Mesendoderm (in vitro differentiated cells): ENCODE results near the gene RALGAPB.

Experiments used
- DNase-seq: peaks from one replicate; pipeline ENCODE4 v3.0.0; 2013
- H2AK5ac ChIP-seq: 2 replicates; pipeline ENCODE4 v1.6.1; 2013; ENCODE audit warnings: low read length, inconsistent platforms
- H2BK120ac ChIP-seq: 2 replicates; pipeline ENCODE4 v1.6.1; 2013; ENCODE audit warnings: low read depth, mild to moderate bottlenecking, low read length, moderate library complexity, mixed read lengths
- H2BK15ac ChIP-seq: replicated peaks from 2 replicates; pipeline ENCODE4 v1.6.1; 2013; ENCODE audit warnings: low read depth, mild to moderate bottlenecking, moderate library complexity
- H2BK5ac ChIP-seq: 2 replicates; pipeline ENCODE4 v1.6.1; 2013; ENCODE audit warnings: low read length, inconsistent platforms
- H3K18ac ChIP-seq: 2 replicates; pipeline ENCODE4 v1.6.1; 2013; ENCODE audit warnings: mild to moderate bottlenecking, low read length, mixed read lengths
- H3K23ac ChIP-seq: one replicate; pipeline ENCODE4 v1.6.1; 2013; ENCODE audit warnings: low read length
- H3K27ac ChIP-seq: 2 replicates; pipeline ENCODE4 v1.5.1; 2013; ENCODE audit warnings: low read depth, mild to moderate bottlenecking, inconsistent platforms, low read length, moderate library complexity
- H3K27me3 ChIP-seq: 2 replicates; pipeline ENCODE4 v1.6.1; 2013; ENCODE audit warnings: low read length, control low read depth, mild to moderate bottlenecking, inconsistent platforms; ENCODE audit not compliant: insufficient read depth, poor library complexity
- H3K36me3 ChIP-seq: 2 replicates; pipeline ENCODE4 v1.6.1; 2013; ENCODE audit warnings: low read length, inconsistent platforms; ENCODE audit not compliant: control insufficient read depth, insufficient read depth
- H3K4ac ChIP-seq: one replicate; pipeline ENCODE4 v1.6.1; 2013; ENCODE audit warnings: low read depth, mild to moderate bottlenecking, low read length, moderate library complexity
- H3K4me1 ChIP-seq: 2 replicates; pipeline ENCODE4 v1.6.1; 2013; ENCODE audit warnings: low read depth, low read length, inconsistent platforms; ENCODE audit not compliant: control insufficient read depth
- H3K4me2 ChIP-seq: 2 replicates; pipeline ENCODE4 v1.6.1; 2013; ENCODE audit warnings: low read length
- H3K4me3 ChIP-seq: 2 replicates; pipeline ENCODE4 v1.5.1; 2013; ENCODE audit warnings: mild to moderate bottlenecking, low read length
- H3K56ac ChIP-seq: one replicate; pipeline ENCODE4 v1.6.1; 2013; ENCODE audit warnings: low read length
- H3K79me1 ChIP-seq: 2 replicates; pipeline ENCODE4 v1.6.1; 2013; ENCODE audit warnings: low read length, inconsistent platforms
- H3K79me2 ChIP-seq: 2 replicates; pipeline ENCODE4 v1.6.1; 2013; ENCODE audit warnings: mild to moderate bottlenecking, low read length; ENCODE audit not compliant: control insufficient read depth, insufficient read depth
- H3K9ac ChIP-seq: 2 replicates; pipeline ENCODE4 v1.6.1; 2013; ENCODE audit warnings: low read length, inconsistent platforms
- H4K5ac ChIP-seq: one replicate; pipeline ENCODE4 v1.6.1; 2013; ENCODE audit warnings: low read length
- H4K8ac ChIP-seq: one replicate; pipeline ENCODE4 v1.6.1; 2013; ENCODE audit warnings: low read depth, mild to moderate bottlenecking, control low read depth, low read length, moderate library complexity
- WGBS: extraction: QIAGEN DNeasy Blood & Tissue Kit; methylation state at CpG from one replicate; pipeline ENCODE4 v1.1.7; 2013; ENCODE audit warnings: low lambda C conversion rate, missing lambda C conversion rate; ENCODE audit not compliant: insufficient coverage; ENCODE audit errors: extremely low coverage; 5-methylcytosine and 5-hydroxymethylcytosine counted together

The RALGAPB gene

GRCh38 chr20:38528167-38528566, 55.5 kb downstream of the RALGAPB start:
- no peak overlapping the region for H2AK5ac ChIP-seq
- H3K36me3 ChIP-seq, result peaks cover 2% of the 10 kb centered on the region
- no peak overlapping the region for H2BK120ac ChIP-seq
- H3K4me1 ChIP-seq, result no peaks in the 10 kb centered on the region
- no peak overlapping the region for H3K27ac ChIP-seq
- H3K27me3 ChIP-seq, result no peaks in the 10 kb centered on the region
- H2BK15ac ChIP-seq, result no peak overlapping the region
- no peaks in the 10 kb centered on the region for H3K79me1 ChIP-seq
- H3K9ac ChIP-seq, result no peak overlapping the region
- H4K5ac ChIP-seq, result no peak overlapping the region
- no peak overlapping the region for H3K56ac ChIP-seq
- no peak overlapping the region for H3K4me2 ChIP-seq
- no peak overlapping the region for H4K8ac ChIP-seq
- no peak overlapping the region for H3K4ac ChIP-seq
- H3K23ac ChIP-seq, result no peak overlapping the region
- no peak overlapping the region for H3K4me3 ChIP-seq
- no peak overlapping the region for H3K18ac ChIP-seq
- no peaks in the 10 kb centered on the region for H3K79me2 ChIP-seq
- no CpG with 5 or more reads among the region's 3 CpGs for WGBS
- no peak for DNase-seq
- no peak overlapping the region for H2BK5ac ChIP-seq

- no peak overlapping the region for H3K27ac ChIP-seq
- peaks cover 4% of the 10 kb centered on the region for H3K36me3 ChIP-seq
- H3K9ac ChIP-seq, result no peak overlapping the region
Observed at GRCh38 chr20:38531021-38531420, 58.4 kb downstream of the RALGAPB start.

GRCh38 chr20:38534756-38535155, 62.1 kb downstream of the RALGAPB start:
- H3K23ac ChIP-seq, result no peak overlapping the region
- H3K27ac ChIP-seq, result no peak overlapping the region
- H3K4me1 ChIP-seq, result no peaks in the 10 kb centered on the region
- no peak overlapping the region for H3K4ac ChIP-seq
- H3K36me3 ChIP-seq, result peaks cover 9% of the 10 kb centered on the region
- H3K56ac ChIP-seq, result no peak overlapping the region
- no peaks in the 10 kb centered on the region for H3K79me2 ChIP-seq
- no peak overlapping the region for H3K18ac ChIP-seq
- H3K9ac ChIP-seq, result no peak overlapping the region
- no peak overlapping the region for H2BK120ac ChIP-seq
- H3K27me3 ChIP-seq, result no peaks in the 10 kb centered on the region
- H2BK15ac ChIP-seq, result no peak overlapping the region
- no peak overlapping the region for H2BK5ac ChIP-seq
- H4K8ac ChIP-seq, result no peak overlapping the region
- no peak overlapping the region for H2AK5ac ChIP-seq
- H3K4me2 ChIP-seq, result no peak overlapping the region
- no peak overlapping the region for H4K5ac ChIP-seq
- DNase-seq, result no peak
- no peaks in the 10 kb centered on the region for H3K79me1 ChIP-seq
- WGBS, result no CpG with 5 or more reads among the region's 11 CpGs
- H3K4me3 ChIP-seq, result no peak overlapping the region

More at GRCh38 chr20:38531021-38531420, 58.4 kb downstream of the RALGAPB start:
- Histone ChIP-seq H2BK5ac (no peak overlapping the region), H4K8ac (no peak overlapping the region), H3K4me2 (no peak overlapping the region), H2AK5ac (no peak overlapping the region), H3K56ac (no peak overlapping the region), H3K79me1 (no peaks in the 10 kb centered on the region), H3K4me1 (no peaks in the 10 kb centered on the region), H3K27me3 (no peaks in the 10 kb centered on the region), H3K79me2 (no peaks in the 10 kb centered on the region), H3K18ac (no peak overlapping the region), H2BK15ac (no peak overlapping the region), H3K23ac (no peak overlapping the region), H3K4me3 (no peak overlapping the region), H4K5ac (no peak overlapping the region), H2BK120ac (no peak overlapping the region), H3K4ac (no peak overlapping the region)
- WGBS, result no CpG with 5 or more reads among the region's 1 CpG
- no peak for DNase-seq

GRCh38 chr20:38536310-38536709, 63.7 kb downstream of the RALGAPB start:
- Histone ChIP-seq H2BK120ac (no peak overlapping the region), H2BK5ac (no peak overlapping the region), H4K8ac (no peak overlapping the region), H3K27ac (no peak overlapping the region), H3K56ac (no peak overlapping the region), H3K4me1 (no peaks in the 10 kb centered on the region), H3K79me2 (no peaks in the 10 kb centered on the region), H2AK5ac (no peak overlapping the region), H3K4me2 (no peak overlapping the region), H3K18ac (no peak overlapping the region), H3K36me3 (peaks cover 9% of the 10 kb centered on the region), H4K5ac (no peak overlapping the region), H3K4ac (no peak overlapping the region), H3K79me1 (no peaks in the 10 kb centered on the region), H3K27me3 (no peaks in the 10 kb centered on the region), H2BK15ac (no peak overlapping the region), H3K9ac (no peak overlapping the region), H3K4me3 (no peak overlapping the region), H3K23ac (no peak overlapping the region)
- no peak for DNase-seq
- no CpG with 5 or more reads among the region's 2 CpGs for WGBS

GRCh38 chr20:38537176-38537575, 64.5 kb downstream of the RALGAPB start:
- Histone ChIP-seq H2BK15ac (no peak overlapping the region), H3K4ac (no peak overlapping the region), H3K36me3 (peaks cover 9% of the 10 kb centered on the region), H3K23ac (no peak overlapping the region), H3K9ac (no peak overlapping the region), H3K79me1 (no peaks in the 10 kb centered on the region), H3K27ac (no peak overlapping the region), H3K18ac (no peak overlapping the region), H3K4me1 (no peaks in the 10 kb centered on the region), H3K4me3 (no peak overlapping the region), H2BK120ac (no peak overlapping the region), H3K79me2 (no peaks in the 10 kb centered on the region), H3K4me2 (no peak overlapping the region), H2AK5ac (no peak overlapping the region), H4K5ac (no peak overlapping the region), H3K27me3 (no peaks in the 10 kb centered on the region), H3K56ac (no peak overlapping the region), H2BK5ac (no peak overlapping the region), H4K8ac (no peak overlapping the region)
- no peak for DNase-seq
- WGBS, result no CpG with 5 or more reads among the region's 1 CpG

GRCh38 chr20:38538789-38539188, 66.1 kb downstream of the RALGAPB start:
- no peak overlapping the region for H3K4me2 ChIP-seq
- H2BK5ac ChIP-seq, result no peak overlapping the region
- H4K5ac ChIP-seq, result no peak overlapping the region
- no peak overlapping the region for H3K9ac ChIP-seq
- no peak overlapping the region for H4K8ac ChIP-seq
- no peak overlapping the region for H2BK15ac ChIP-seq
- H3K79me1 ChIP-seq, result no peaks in the 10 kb centered on the region
- no peak for DNase-seq
- H3K4me3 ChIP-seq, result no peak overlapping the region
- WGBS, result no CpG with 5 or more reads among the region's 2 CpGs
- no peak overlapping the region for H3K23ac ChIP-seq
- H3K56ac ChIP-seq, result no peak overlapping the region
- H2AK5ac ChIP-seq, result no peak overlapping the region
- H3K27me3 ChIP-seq, result no peaks in the 10 kb centered on the region
- H3K79me2 ChIP-seq, result no peaks in the 10 kb centered on the region
- H3K4me1 ChIP-seq, result no peaks in the 10 kb centered on the region
- peaks cover 9% of the 10 kb centered on the region for H3K36me3 ChIP-seq
- no peak overlapping the region for H3K4ac ChIP-seq
- no peak overlapping the region for H3K18ac ChIP-seq
- no peak overlapping the region for H2BK120ac ChIP-seq
- no peak overlapping the region for H3K27ac ChIP-seq
